Measurements from ENCODE around the gene DGUOK.

DGUOK gene

GRCh38 chr2:73956218-73956865, 29.7 kb downstream of the DGUOK start:
- DNase-seq = no peak

- DNase-seq = no peak
Observed at GRCh38 chr2:73961274-73961673, 34.6 kb downstream of the DGUOK start.

GRCh38 chr2:73961823-73962615, 35.3 kb downstream of the DGUOK start:
- no peak for DNase-seq

GRCh38 chr2:73962798-73963197, 36.1 kb downstream of the DGUOK start:
- no peak for DNase-seq

- no peak for DNase-seq
Observed at GRCh38 chr2:73963385-73964120, 36.9 kb downstream of the DGUOK start.

GRCh38 chr2:73964223-73964622, 37.5 kb downstream of the DGUOK start:
- DNase-seq = no peak

GRCh38 chr2:73965053-73965452, 38.4 kb downstream of the DGUOK start:
- no peak for DNase-seq

- DNase-seq = no peak
Observed at GRCh38 chr2:73968357-73968937, 41.8 kb downstream of the DGUOK start.

GRCh38 chr2:73969356-73969755, 42.7 kb downstream of the DGUOK start:
- no peak for DNase-seq

GRCh38 chr2:73970141-73970803, 43.6 kb downstream of the DGUOK start:
- DNase-seq = no peak

GRCh38 chr2:73970850-73971471, 44.3 kb downstream of the DGUOK start:
- no peak for DNase-seq

GRCh38 chr2:73971722-73972121, 45.0 kb downstream of the DGUOK start:
- DNase-seq = no peak

- DNase-seq = peak; percentile 64
Observed at GRCh38 chr2:73972846-73973245, 46.2 kb downstream of the DGUOK start.

- DNase-seq = no peak
Observed at GRCh38 chr2:73975731-73976130, 49.1 kb downstream of the DGUOK start.

GRCh38 chr2:73976803-73977202, 50.1 kb downstream of the DGUOK start:
- no peak for DNase-seq

GRCh38 chr2:73977466-73977865, 50.8 kb downstream of the DGUOK start:
- DNase-seq = no peak

- no peak for DNase-seq
Observed at GRCh38 chr2:73979021-73979420, 52.3 kb downstream of the DGUOK start.

GRCh38 chr2:73979686-73980085, 53.0 kb downstream of the DGUOK start:
- no peak for DNase-seq

- DNase-seq = no peak
Observed at GRCh38 chr2:73980566-73980965, 53.9 kb downstream of the DGUOK start.

GRCh38 chr2:73981081-73982001, 54.7 kb downstream of the DGUOK start:
- DNase-seq = peak; percentile 42

GRCh38 chr2:73982140-73982617, 55.5 kb downstream of the DGUOK start:
- DNase-seq = no peak
